Measurements from ENCODE around the gene FRK.

The FRK gene

DNA sequence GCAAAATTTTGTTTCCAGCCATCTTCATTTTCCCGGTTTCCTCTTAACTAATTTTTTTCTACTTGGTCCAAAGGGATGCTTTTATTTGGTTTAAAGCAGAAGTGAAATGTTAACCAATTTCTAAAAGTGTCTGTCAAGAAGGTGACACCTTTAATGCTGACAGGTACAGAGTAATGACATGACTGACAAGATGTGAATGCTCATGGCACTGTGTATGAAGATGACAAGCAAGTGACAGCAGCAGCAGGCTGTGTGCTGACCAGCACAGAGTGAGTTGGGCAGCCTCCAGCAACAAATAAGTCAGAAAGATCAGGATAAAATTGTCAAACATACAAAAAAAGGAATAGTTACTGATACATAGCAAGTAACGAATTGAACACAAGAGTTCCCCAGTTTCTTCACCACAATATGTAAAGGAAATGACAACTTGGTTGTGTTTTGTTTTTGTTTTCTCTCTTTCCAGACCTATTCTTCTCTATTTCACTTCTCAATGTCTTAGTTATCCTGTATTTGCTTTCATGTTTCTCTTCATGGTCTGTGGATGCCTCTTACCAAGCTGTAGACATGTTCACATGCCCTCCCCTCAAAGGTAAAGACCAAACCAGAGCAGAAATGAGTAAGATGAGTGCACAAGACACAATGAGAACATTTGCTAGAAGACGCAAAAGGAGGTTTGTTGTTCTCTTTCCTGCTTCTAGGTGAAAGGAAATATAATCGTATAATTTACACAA lies 174.9 kb downstream of the FRK start:
- DNase-seq = no peak

GRCh38 chr6:115882771-115883170 lies 177.9 kb downstream of the FRK start:
- DNase-seq = no peak

- DNase-seq = no peak
Observed at GRCh38 chr6:115882174-115882573, 178.5 kb downstream of the FRK start.
